Ishikawa (cell line): ENCODE measurements around the gene COL20A1.

Experiments used
- EP300 ChIP-seq: IDR thresholded peaks from 2 replicates; pipeline ENCODE4 v1.6.1; 2012; ENCODE audit warnings: borderline replicate concordance
- RAD21 ChIP-seq: IDR thresholded peaks from 2 replicates; pipeline ENCODE4 v1.6.1; 2012; ENCODE audit warnings: low read depth
- TAF1 ChIP-seq: IDR thresholded peaks from 2 replicates; pipeline ENCODE4 v1.6.1; 2012; ENCODE audit warnings: low read depth, mild to moderate bottlenecking
- ZBTB7A ChIP-seq: IDR thresholded peaks from 2 replicates; pipeline ENCODE4 v1.6.1; 2012; ENCODE audit warnings: low read depth

- TF ChIP-seq EP300 (no peak), RAD21 (no peak), ZBTB7A (no peak), TAF1 (no peak)
These were observed 86.3 kb downstream of the COL20A1 start for GRCh38 chr20:63379296-63379695.
